Measurements from ENCODE around the gene NOL6.

NOL6 gene

DNA sequence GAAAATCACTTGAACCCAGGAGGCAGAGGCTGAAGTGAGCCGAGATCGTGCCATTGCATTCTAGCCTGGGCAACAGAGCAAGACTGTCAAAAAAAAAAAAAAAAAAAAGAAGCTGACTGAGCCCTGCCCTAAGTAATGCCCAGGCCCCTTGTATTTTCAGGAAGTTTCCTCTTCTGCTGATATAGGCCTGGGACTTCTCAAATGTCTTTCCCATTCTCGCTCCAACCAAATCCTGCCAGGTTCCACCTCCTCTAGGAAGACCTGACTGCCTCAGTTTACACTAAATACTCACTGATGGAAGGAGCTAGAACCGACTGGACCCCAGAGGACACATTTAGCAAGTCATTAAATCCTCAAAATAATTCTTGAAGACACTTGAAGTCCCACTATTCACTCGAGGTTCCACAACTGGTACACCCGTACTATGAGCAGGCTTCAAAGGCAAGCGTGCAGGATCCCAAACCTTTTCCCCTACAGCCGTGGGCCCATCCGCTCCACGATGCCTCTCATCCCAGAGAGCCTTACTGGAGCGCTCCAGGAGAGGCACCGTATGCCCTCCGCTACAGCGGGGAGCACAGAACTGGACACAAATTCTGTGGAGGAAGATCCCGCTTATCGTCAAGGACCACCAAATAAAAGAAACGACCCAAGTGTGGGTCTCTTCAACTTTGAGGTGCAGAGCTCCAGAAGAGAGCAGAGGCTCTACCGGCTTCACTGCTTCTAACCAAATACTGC lies 676 bp downstream of the NOL6 start:
- Histone ChIP-seq H3K4me2 (ENCODE audit: low read length) (peak overlapping the region; percentile 77), H3K9me3 (ENCODE audit: control insufficient read depth, insufficient read depth, low read length) (no peaks in the 10 kb centered on the region), H3K9me2 (replicated peaks; ENCODE audit: control insufficient read depth, low read length) (no peaks in the 10 kb centered on the region), H4K20me1 (ENCODE audit: control insufficient read depth, insufficient read depth, low read depth, low read length) (no peaks in the 10 kb centered on the region), H3K79me2 (ENCODE audit: control insufficient read depth, low read length) (peaks cover 34% of the 10 kb centered on the region), H3F3A (ENCODE audit: control insufficient read depth, insufficient read depth) (no peaks in the 10 kb centered on the region), H3K4me1 (ENCODE audit: control insufficient read depth, low read length) (peaks cover 21% of the 10 kb centered on the region), H3K36me3 (ENCODE audit: control insufficient read depth, low read length) (peaks cover 42% of the 10 kb centered on the region), H3K4me3 (ENCODE audit: low read length) (peak overlapping the region; percentile 81), H3K27ac (ENCODE audit: low read depth, low read length) (no peak overlapping the region), H3K27me3 (ENCODE audit: control insufficient read depth, low read length) (no peaks in the 10 kb centered on the region)
- TF ChIP-seq EZH2phosphoT487 (IDR thresholded peaks at IDR 0.05; ENCODE audit: borderline replicate concordance, low read length): no peak
- TF ChIP-seq, protein P1, sequence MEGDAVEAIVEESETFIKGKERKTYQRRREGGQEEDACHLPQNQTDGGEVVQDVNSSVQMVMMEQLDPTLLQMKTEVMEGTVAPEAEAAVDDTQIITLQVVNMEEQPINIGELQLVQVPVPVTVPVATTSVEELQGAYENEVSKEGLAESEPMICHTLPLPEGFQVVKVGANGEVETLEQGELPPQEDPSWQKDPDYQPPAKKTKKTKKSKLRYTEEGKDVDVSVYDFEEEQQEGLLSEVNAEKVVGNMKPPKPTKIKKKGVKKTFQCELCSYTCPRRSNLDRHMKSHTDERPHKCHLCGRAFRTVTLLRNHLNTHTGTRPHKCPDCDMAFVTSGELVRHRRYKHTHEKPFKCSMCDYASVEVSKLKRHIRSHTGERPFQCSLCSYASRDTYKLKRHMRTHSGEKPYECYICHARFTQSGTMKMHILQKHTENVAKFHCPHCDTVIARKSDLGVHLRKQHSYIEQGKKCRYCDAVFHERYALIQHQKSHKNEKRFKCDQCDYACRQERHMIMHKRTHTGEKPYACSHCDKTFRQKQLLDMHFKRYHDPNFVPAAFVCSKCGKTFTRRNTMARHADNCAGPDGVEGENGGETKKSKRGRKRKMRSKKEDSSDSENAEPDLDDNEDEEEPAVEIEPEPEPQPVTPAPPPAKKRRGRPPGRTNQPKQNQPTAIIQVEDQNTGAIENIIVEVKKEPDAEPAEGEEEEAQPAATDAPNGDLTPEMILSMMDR (IDR thresholded peaks at IDR 0.05; ENCODE audit: low read depth, low read length, poor library complexity, severe bottlenecking): no peak

DNA sequence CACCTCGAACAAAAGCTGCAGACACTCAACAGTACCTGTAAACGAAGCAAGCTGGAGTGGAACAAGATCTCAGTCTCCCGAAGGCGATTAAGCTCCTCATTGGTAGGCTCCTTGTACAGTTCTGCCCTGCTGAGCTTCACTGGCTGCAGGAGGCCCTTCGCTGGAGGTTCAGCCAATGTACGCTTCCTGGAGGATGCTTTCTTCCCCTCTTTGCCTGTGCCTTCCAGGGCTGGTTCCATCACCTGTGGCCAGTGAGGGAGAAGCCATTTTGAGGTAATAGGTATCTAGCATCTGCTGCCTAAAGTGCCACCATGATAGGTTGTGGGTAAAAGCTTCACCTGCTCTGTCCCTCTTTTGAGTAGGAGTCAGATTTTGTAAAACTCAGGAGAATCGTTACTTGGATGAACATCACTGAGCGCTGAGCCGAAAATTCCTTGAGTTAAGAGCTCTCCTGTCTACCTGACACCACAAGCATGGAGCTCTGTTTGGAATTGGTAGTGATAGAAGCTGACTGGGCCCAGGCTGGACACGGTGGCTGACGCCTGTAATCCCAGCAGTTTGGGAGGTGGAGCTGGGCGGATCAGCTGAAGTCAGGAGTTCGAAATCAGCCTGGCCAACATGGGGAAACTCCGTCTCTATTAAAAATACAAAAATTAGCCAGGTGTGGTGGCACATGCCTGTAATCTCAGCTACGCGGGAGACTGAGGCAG lies 1.4 kb downstream of the NOL6 start:
- TF ChIP-seq EZH2phosphoT487 (IDR thresholded peaks at IDR 0.05; ENCODE audit: borderline replicate concordance, low read length): no peak
- TF ChIP-seq, protein P1 (IDR thresholded peaks at IDR 0.05; ENCODE audit: low read depth, low read length, poor library complexity, severe bottlenecking): no peak
- no peaks in the 10 kb centered on the region for H3K27me3 ChIP-seq (ENCODE audit: control insufficient read depth, low read length)
- H3K4me3 ChIP-seq (ENCODE audit: low read length): peak overlapping the region; percentile 81
- no peaks in the 10 kb centered on the region for H4K20me1 ChIP-seq (ENCODE audit: control insufficient read depth, insufficient read depth, low read depth, low read length)
- H3K4me1 ChIP-seq (ENCODE audit: control insufficient read depth, low read length): peaks cover 21% of the 10 kb centered on the region
- peak overlapping the region; percentile 77 for H3K4me2 ChIP-seq (ENCODE audit: low read length)
- H3K36me3 ChIP-seq (ENCODE audit: control insufficient read depth, low read length): peaks cover 50% of the 10 kb centered on the region
- H3F3A ChIP-seq (ENCODE audit: control insufficient read depth, insufficient read depth): no peaks in the 10 kb centered on the region
- peaks cover 34% of the 10 kb centered on the region for H3K79me2 ChIP-seq (ENCODE audit: control insufficient read depth, low read length)
- H3K9me2 ChIP-seq (replicated peaks; ENCODE audit: control insufficient read depth, low read length): no peaks in the 10 kb centered on the region
- no peaks in the 10 kb centered on the region for H3K9me3 ChIP-seq (ENCODE audit: control insufficient read depth, insufficient read depth, low read length)
- H3K27ac ChIP-seq (ENCODE audit: low read depth, low read length): no peak overlapping the region

DNA sequence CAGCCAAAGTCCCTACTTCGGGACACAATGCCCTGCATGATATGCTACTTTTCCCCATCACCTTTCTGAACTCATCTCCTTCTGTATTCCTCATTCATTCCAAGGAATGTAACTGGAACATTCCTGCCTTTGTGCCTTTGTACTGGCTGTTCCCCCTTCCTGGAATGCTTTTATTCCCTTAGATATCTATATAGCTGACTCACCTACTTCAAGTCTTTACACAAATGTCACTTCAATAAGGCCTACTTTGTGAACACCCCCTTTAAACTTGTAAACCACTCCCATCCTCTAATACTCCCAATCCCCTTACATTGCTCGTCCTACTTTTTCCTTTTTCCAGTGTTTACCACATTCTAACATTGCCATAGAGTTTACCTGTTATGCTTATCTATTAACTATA lies 2.4 kb downstream of the NOL6 start:
- H3K4me3 ChIP-seq (ENCODE audit: low read length): peak overlapping the region; percentile 81; the same call in 1 of the 2 replicates
- no peak overlapping the region for H3K27ac ChIP-seq (ENCODE audit: low read depth, low read length)
- no peaks in the 10 kb centered on the region for H3F3A ChIP-seq (ENCODE audit: control insufficient read depth, insufficient read depth)
- H3K27me3 ChIP-seq (ENCODE audit: control insufficient read depth, low read length): no peaks in the 10 kb centered on the region
- H3K36me3 ChIP-seq (ENCODE audit: control insufficient read depth, low read length): peaks cover 59% of the 10 kb centered on the region
- H3K9me2 ChIP-seq (replicated peaks; ENCODE audit: control insufficient read depth, low read length): no peaks in the 10 kb centered on the region
- H3K79me2 ChIP-seq (ENCODE audit: control insufficient read depth, low read length): peaks cover 34% of the 10 kb centered on the region
- H3K4me2 ChIP-seq (ENCODE audit: low read length): peak overlapping the region; percentile 77
- no peaks in the 10 kb centered on the region for H3K9me3 ChIP-seq (ENCODE audit: control insufficient read depth, insufficient read depth, low read length)
- H3K4me1 ChIP-seq (ENCODE audit: control insufficient read depth, low read length): peaks cover 21% of the 10 kb centered on the region
- TF ChIP-seq EZH2phosphoT487 (IDR thresholded peaks at IDR 0.05; ENCODE audit: borderline replicate concordance, low read length): no peak
- TF ChIP-seq, protein P1 (IDR thresholded peaks at IDR 0.05; ENCODE audit: low read depth, low read length, poor library complexity, severe bottlenecking): no peak
- H4K20me1 ChIP-seq (ENCODE audit: control insufficient read depth, insufficient read depth, low read depth, low read length): no peaks in the 10 kb centered on the region

Measured in DOHH2 (cell line).